K562 (cell line): ENCODE measurements around the gene ZDHHC17. TPM values are rescaled to one million over a fixed set of nuclear protein-coding genes. Genes with fewer than 3 reads are reported as not detected.

Experiments used
- ATF1 ChIP-seq, 2 experiments: fragments of 450-650 bp in 1 of 2; IDR thresholded peaks; 2 replicates each; pipeline ENCODE4 v1.6.1; 2016; ENCODE audit warnings: missing compliant biosample characterization in 1 of 2, missing genetic modification characterization in 1 of 2
- CHD2 ChIP-seq: IDR thresholded peaks from 2 replicates; pipeline ENCODE4 v1.6.1; 2011; ENCODE audit warnings: low read depth, low read length
- HMG20A ChIP-seq: fragments of 450-650 bp; formaldehyde crosslinking; conservative IDR thresholded peaks from 2 replicates; pipeline ENCODE4 v1.4.0; 2020; ENCODE audit warnings: mild to moderate bottlenecking, mixed read lengths
- NEUROD1 ChIP-seq: fragments of 150-350 bp; IDR thresholded peaks from 2 replicates; pipeline ENCODE4 v1.6.1; 2014; ENCODE audit warnings: borderline replicate concordance, low read length, low read depth; ENCODE audit not compliant: partially characterized antibody
- NFRKB ChIP-seq: fragments of 450-650 bp; IDR thresholded peaks from 2 replicates; pipeline ENCODE4 v1.6.1; 2016; ENCODE audit warnings: low read depth
- POLR2G ChIP-seq: fragments of 200-400 bp; formaldehyde crosslinking; IDR thresholded peaks from 2 replicates; pipeline ENCODE4 v1.6.1; 2017; ENCODE audit warnings: low read depth, mild to moderate bottlenecking, antibody characterized with exemption, low read length, moderate library complexity
- PRMT5 ChIP-seq: sonication (generic); formaldehyde crosslinking; IDR thresholded peaks from 2 replicates; pipeline ENCODE4 v1.5.0; 2020; ENCODE audit warnings: missing genetic modification reagents
- SMARCA4 ChIP-seq: fragments of 450-650 bp; IDR thresholded peaks from 2 replicates; pipeline ENCODE4 v1.6.1; 2016
- SREBF1 ChIP-seq: fragments of 150-350 bp; IDR thresholded peaks from 2 replicates; pipeline ENCODE4 v1.6.1; 2014; ENCODE audit warnings: antibody characterized with exemption, low read depth, low read length, borderline replicate concordance
- XRCC4 ChIP-seq: IDR thresholded peaks from one replicate; pipeline ENCODE4 v1.6.1; 2011; ENCODE audit not compliant: insufficient read depth, insufficient read length; ENCODE audit errors: extremely low read depth
- ZBTB8A ChIP-seq: fragments of 450-650 bp; IDR thresholded peaks from 2 replicates; pipeline ENCODE4 v1.6.1; 2018; ENCODE audit warnings: mild to moderate bottlenecking, moderate library complexity; ENCODE audit not compliant: partially characterized antibody
- polyA plus RNA-seq, 8 experiments: library from polyadenylated mRNA; depleted of rRNA in 4 of 8; stranded (reverse) in 5 of 8; unstranded in 3 of 8; fragments of >200 nt; fragmentation: Nextera tagmentation in 2 of 8; fragmentation: Illumina TruSeq in 1 of 8; extraction: Ambion mirVana in 2 of 8; extraction: Trizol in 1 of 8; gene quantifications; 2 replicates each; pipeline versions ENCODE4 v1.2.1 to v1.2.3, GENCODE V29; 2011 to 2014; ENCODE audit warnings: inconsistent platforms in 1 of 8, missing spikeins in 1 of 8
- total RNA-seq, 7 experiments: library from RNA; depleted of rRNA in 6 of 7; stranded (reverse); fragments of >200 nt in 6 of 7; fragmentation: Illumina TruSeq in 2 of 7; extraction: Trizol in 2 of 7; gene quantifications; 2 replicates each; pipeline versions ENCODE4 v1.2.1 to v1.2.3, GENCODE V29; 2011 to 2021; ENCODE audit warnings: low replicate concordance in 1 of 7
- TF ChIP-seq, protein P1 (sequence below): fragments of 450-650 bp; formaldehyde crosslinking; IDR thresholded peaks from 2 replicates; pipeline ENCODE4 v1.4.0; 2022; ENCODE audit warnings: missing genetic modification characterization
- TF ChIP-seq, protein P2 (sequence below): sonication (generic); formaldehyde crosslinking; IDR thresholded peaks from 2 replicates; pipeline ENCODE4 v1.8.1; 2023; ENCODE audit warnings: mild to moderate bottlenecking, missing genetic modification reagents
- TF ChIP-seq, protein P3 (sequence below): fragments of 450-650 bp; formaldehyde crosslinking; IDR thresholded peaks from 2 replicates; pipeline ENCODE4 v1.4.0; 2020; ENCODE audit warnings: mild to moderate bottlenecking, mixed read lengths
- TF ChIP-seq, protein P4 (sequence below): fragments of 250-450 bp; sonication (Bioruptor Pico); IDR thresholded peaks from 2 replicates; pipeline ENCODE4 v1.5.1; 2021; ENCODE audit warnings: mild to moderate bottlenecking
- TF ChIP-seq, protein P5 (sequence below): fragments of 250-450 bp; sonication (Bioruptor Pico); IDR thresholded peaks from 2 replicates; pipeline ENCODE4 v1.8.0; 2022; ENCODE audit warnings: inconsistent platforms

The ZDHHC17 gene
- total and polyA plus RNA-seq, 9 of the 15 experiments (the other 6 are each of a cell fraction or from before 2014, with no cell fraction given) = 6.7 to 66.0 (median 27.5) TPM

DNA sequence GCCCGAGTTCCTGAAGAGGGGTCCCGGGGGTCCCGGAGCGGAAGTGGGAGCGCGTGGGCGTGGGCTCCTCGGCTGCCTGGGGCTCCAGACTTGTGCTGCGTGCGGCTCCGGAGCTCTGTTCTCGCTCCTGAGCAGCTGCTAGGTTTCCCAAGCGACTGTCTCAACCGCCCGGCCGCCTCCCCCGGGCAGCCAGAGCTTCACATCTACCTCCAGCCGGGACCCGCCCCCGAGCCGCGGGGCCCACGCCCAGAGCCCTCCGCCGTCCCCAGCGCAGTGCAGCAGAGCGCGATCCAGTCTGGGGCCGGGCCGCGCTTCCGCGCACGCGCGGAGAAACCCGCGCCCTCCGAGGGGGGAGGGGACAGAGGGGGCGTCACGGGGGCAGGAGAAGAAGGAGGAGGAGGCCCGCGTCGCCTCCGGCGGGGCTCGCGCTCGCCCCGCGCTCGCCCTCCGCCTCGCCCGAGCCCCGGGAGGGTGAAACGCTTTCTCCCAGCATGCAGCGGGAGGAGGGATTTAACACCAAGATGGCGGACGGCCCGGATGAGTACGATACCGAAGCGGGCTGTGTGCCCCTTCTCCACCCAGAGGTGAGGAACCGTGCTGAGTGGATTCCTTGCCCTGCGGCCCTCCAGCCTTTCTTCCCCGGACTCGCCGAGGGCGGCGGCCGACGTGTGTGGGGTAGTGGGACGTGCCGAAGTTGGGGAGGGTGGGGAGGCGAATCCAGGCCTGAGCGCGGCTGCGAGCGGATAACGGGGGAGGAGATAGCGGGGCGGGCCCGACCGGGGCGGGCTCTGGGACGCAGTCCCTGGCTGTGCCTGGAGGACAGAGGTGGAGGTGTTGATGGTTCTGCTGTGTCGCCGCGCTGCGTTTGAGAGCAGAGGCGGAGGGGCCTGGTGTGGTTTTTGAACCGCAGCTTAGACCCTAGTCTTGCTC, at the start of gene ZDHHC17 (continued):
- TF ChIP-seq ATF1 (CRISPR knock-in tag; IDR thresholded peaks at IDR 0.05) (no peak), ATF1 (tag; IDR thresholded peaks at IDR 0.05) (peak; percentile 56), NEUROD1 (no peak), SREBF1 (no peak), XRCC4 (no peak), POLR2G (peak; percentile 90), NFRKB (peak; percentile 93), SMARCA4 (0 out of 2 replicates have a peak, but pooled peaks have one; percentile 5), PRMT5 (CRISPR knock-in tag) (no peak), CHD2 (no peak), ZBTB8A (no peak), HMG20A (CRISPR knock-in tag) (no peak)
- TF ChIP-seq, protein P1, sequence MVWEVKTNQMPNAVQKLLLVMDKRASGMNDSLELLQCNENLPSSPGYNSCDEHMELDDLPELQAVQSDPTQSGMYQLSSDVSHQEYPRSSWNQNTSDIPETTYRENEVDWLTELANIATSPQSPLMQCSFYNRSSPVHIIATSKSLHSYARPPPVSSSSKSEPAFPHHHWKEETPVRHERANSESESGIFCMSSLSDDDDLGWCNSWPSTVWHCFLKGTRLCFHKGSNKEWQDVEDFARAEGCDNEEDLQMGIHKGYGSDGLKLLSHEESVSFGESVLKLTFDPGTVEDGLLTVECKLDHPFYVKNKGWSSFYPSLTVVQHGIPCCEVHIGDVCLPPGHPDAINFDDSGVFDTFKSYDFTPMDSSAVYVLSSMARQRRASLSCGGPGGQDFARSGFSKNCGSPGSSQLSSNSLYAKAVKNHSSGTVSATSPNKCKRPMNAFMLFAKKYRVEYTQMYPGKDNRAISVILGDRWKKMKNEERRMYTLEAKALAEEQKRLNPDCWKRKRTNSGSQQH (CRISPR knock-in tag) = peak; percentile 74; the same call in 1 of the 2 replicates
- TF ChIP-seq, protein P2, sequence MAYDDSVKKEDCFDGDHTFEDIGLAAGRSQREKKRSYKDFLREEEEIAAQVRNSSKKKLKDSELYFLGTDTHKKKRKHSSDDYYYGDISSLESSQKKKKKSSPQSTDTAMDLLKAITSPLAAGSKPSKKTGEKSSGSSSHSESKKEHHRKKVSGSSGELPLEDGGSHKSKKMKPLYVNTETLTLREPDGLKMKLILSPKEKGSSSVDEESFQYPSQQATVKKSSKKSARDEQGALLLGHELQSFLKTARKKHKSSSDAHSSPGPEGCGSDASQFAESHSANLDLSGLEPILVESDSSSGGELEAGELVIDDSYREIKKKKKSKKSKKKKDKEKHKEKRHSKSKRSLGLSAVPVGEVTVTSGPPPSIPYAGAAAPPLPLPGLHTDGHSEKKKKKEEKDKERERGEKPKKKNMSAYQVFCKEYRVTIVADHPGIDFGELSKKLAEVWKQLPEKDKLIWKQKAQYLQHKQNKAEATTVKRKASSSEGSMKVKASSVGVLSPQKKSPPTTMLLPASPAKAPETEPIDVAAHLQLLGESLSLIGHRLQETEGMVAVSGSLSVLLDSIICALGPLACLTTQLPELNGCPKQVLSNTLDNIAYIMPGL (CRISPR knock-in tag) = no peak
- TF ChIP-seq, protein P3, sequence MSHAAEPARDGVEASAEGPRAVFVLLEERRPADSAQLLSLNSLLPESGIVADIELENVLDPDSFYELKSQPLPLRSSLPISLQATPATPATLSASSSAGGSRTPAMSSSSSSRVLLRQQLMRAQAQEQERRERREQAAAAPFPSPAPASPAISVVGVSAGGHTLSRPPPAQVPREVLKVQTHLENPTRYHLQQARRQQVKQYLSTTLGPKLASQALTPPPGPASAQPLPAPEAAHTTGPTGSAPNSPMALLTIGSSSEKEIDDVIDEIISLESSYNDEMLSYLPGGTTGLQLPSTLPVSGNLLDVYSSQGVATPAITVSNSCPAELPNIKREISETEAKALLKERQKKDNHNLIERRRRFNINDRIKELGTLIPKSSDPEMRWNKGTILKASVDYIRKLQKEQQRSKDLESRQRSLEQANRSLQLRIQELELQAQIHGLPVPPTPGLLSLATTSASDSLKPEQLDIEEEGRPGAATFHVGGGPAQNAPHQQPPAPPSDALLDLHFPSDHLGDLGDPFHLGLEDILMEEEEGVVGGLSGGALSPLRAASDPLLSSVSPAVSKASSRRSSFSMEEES (CRISPR knock-in tag) = no peak
- TF ChIP-seq, protein P4, sequence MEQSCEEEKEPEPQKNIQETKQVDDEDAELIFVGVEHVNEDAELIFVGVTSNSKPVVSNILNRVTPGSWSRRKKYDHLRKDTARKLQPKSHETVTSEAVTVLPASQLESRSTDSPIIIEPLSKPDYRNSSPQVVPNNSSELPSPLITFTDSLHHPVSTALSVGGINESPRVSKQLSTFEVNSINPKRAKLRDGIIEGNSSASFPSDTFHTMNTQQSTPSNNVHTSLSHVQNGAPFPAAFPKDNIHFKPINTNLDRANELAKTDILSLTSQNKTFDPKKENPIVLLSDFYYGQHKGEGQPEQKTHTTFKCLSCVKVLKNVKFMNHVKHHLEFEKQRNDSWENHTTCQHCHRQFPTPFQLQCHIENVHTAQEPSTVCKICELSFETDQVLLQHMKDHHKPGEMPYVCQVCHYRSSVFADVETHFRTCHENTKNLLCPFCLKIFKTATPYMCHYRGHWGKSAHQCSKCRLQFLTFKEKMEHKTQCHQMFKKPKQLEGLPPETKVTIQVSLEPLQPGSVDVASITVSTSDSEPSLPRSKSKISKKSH (CRISPR knock-in tag) = no peak
- TF ChIP-seq, protein P5, sequence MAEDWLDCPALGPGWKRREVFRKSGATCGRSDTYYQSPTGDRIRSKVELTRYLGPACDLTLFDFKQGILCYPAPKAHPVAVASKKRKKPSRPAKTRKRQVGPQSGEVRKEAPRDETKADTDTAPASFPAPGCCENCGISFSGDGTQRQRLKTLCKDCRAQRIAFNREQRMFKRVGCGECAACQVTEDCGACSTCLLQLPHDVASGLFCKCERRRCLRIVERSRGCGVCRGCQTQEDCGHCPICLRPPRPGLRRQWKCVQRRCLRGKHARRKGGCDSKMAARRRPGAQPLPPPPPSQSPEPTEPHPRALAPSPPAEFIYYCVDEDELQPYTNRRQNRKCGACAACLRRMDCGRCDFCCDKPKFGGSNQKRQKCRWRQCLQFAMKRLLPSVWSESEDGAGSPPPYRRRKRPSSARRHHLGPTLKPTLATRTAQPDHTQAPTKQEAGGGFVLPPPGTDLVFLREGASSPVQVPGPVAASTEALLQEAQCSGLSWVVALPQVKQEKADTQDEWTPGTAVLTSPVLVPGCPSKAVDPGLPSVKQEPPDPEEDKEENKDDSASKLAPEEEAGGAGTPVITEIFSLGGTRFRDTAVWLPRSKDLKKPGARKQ (CRISPR knock-in tag) = no peak
